COLO668 (cell line): ENCODE measurements around the gene PITHD1.
"Not testable (repeated sequence)": the region's sequence is repeated elsewhere in the genome, so short reads cannot be mapped to it uniquely, and the experiment has no call there.

Experiments used
- DNase-seq: peaks from one replicate; lab custom pipeline; 2025; ENCODE audit not compliant: unreplicated experiment; lab: John Stamatoyannopoulos, UW

Gene PITHD1

DNA sequence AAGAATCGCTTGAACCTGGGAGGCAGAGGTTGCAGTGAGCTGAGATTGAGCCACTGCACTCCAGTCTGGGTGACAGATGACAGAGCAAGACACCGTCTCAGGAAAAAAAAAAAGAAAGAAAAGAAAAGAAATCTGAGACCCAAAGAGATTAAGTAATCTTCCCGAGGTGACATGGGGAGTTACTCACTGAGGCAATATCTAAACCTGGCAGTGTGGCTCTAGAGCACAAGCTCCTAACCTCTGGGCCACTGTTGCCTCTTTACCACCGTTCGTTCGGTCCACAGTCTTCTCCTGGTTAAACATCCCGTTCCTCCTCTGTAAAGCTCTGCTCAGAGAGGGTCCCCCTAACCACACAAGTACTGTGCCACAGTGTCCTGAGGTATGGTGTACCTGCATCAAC, 45.5 kb downstream of the PITHD1 start:
- DNase-seq = no peak

DNA sequence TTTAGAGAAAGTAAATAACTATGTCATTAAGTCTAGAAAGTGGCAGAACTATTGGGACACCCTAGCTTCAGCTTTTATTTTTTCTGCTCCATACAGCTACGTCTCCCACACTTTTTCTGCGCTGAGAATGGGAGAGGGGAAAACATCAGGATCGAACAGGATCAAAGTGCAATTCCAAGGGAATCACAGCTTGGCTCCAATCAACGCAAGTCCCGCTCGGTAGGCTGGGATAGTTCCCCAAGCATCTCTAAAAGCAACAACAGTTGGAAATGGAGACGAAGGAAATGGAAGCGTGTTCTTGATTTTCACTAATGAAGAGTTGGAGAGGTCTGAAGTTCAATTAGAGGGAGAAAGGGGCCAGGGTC, 46.5 kb downstream of the PITHD1 start:
- DNase-seq = no peak

DNA sequence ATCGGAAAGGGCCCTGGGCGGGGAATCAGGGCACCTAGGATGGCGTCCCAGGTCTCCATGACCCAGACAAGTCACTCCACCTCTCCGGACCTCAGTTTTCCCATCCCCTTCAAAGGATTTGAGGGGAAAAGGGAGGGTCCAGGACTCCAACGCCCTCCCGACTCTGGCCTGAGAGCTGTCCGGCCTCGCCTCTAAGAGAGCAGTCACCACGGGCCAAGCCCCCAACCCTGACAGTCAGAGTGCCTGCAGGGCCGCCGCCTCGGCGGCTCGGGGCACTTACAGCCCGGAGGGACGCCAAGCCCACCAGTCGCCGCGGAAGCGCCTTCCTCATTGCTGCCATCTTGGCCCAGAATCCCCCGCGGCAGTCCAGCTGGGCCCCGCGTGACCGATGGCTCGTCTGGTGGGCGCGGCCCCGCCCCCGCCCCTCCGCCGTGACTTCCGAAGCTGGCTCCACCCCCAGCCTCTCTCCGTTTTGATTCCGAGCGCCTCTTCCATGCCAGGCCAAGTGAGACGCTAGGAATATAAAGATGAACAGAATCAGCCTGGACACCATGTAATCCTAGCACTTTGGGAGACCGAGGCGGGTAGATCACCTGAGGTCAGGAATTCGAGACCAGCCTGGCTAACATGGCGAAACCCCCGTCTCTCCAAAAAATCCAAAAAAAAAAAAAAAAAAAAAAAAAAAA, 47.0 kb downstream of the PITHD1 start, which contains the start of gene HMGCL:
Gene HMGCL (minus strand): TSS at position 354 of the 686 bp plus-strand sequence. CDS start 14 bp downstream, at position 340.
- DNase-seq = peak; percentile 99

DNA sequence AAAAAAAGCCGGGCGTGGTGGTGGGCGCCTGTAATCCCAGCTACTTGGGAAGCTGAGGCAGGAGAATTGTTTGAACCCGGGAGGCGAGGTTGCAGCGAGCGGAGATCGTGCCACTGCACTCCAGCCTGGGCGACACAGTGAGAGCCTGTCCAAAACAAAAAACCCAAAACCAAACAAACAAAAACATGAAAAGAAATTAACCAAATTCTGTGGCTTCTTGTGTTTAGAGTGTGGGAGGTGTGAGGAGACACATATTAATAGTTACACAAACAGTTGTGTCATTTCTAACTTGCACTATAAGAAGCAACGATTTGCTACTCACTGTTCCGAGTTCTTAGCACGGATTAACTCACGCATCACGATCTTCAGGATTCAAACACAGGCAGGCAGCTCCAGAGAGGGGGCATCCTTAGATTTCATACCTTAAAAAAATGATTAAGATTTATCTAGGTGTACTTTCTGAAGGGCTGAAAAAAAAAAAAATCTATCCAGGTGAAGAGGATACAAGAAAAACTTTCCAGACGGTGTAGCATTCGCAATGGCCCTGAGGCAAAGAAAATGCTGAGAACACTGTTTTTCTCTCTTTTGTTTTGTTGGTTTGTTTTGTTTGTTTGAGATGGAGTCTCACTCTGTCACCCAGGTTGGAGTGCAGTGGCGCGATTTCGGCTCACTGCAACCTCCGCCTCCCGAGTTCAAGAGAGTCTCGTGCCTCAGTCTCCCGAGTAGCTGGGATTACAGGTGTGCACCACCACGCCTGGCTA, 47.7 kb downstream of the PITHD1 start:
- DNase-seq = no peak

DNA sequence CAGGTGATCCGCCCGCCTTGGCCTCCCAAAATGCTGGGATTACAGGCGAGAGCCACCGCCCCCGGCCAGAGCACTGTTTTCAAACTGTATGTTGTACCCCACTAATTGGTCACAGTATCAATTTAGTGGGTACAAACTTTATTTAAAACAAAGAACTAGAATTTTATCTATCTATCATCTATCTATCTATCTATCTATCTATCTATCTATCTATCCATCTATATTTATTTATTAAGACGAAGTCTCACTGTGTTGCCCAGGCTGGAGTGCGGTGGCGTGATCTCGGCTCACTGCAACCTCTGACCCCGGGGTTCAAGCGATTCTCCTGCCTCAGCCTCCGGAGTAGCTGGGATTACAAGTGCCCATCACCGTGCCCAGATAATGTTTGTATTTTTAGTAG, 48.4 kb downstream of the PITHD1 start:
- not testable (repeated sequence) for DNase-seq

- no peak for DNase-seq
Observed at GRCh38 chr1:23827717-23828116, 49.5 kb downstream of the PITHD1 start.

DNA sequence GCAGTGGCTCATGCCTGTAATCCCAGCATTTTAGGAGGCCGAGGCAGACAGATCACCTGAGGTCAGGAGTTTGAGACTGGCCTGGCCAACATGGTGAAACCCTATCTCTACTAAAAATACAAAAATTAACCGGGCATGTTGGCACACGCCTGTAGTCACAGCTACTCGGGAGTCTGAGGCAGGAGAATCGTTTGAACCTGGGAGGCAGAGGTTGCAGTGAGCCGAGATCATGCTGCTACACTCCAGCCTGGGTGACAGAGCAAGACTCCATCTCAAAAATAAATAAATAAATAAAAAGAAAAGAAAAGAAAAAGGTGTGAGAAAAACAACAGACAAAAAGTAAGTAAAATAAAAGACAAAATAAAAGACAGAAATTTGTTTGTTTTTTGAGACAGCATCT, 55.9 kb downstream of the PITHD1 start:
- not testable (repeated sequence) for DNase-seq

DNA sequence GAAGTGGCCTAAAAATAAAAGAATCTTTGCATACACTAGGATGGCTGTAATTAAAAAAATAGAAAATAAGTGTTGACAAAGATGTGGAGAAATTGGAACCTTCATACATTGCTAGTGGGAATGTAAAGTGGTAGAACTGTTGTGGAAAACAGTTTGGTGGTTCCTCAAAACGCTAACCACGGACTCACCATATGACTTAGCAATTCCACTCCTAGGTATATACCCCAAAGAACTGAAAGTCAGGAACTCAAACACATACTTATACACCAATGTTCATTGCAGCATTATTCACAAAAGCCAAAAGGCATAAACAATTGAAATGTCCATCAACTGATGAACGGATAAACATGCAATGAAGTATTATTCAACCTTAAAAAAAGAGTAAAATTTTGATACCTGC, 57.8 kb downstream of the PITHD1 start:
- no peak for DNase-seq
